GM12874 (cell line): ENCODE results near the gene MDM2.

Experiments
- TF ChIP-seq, protein P1 (sequence below): IDR thresholded peaks from 2 replicates; pipeline ENCODE4 v1.5.1; 2011; ENCODE audit warnings: low read depth, mild to moderate bottlenecking, control low read depth, low read length, moderate library complexity; ENCODE audit not compliant: insufficient read depth

The MDM2 gene

GRCh38 chr12:68807576-68808387 is at the start of gene MDM2:
Gene MDM2 (plus strand): TSS chr12:68808177. CDS start chr12:68808478, 301 bp downstream.
- TF ChIP-seq, protein P1, sequence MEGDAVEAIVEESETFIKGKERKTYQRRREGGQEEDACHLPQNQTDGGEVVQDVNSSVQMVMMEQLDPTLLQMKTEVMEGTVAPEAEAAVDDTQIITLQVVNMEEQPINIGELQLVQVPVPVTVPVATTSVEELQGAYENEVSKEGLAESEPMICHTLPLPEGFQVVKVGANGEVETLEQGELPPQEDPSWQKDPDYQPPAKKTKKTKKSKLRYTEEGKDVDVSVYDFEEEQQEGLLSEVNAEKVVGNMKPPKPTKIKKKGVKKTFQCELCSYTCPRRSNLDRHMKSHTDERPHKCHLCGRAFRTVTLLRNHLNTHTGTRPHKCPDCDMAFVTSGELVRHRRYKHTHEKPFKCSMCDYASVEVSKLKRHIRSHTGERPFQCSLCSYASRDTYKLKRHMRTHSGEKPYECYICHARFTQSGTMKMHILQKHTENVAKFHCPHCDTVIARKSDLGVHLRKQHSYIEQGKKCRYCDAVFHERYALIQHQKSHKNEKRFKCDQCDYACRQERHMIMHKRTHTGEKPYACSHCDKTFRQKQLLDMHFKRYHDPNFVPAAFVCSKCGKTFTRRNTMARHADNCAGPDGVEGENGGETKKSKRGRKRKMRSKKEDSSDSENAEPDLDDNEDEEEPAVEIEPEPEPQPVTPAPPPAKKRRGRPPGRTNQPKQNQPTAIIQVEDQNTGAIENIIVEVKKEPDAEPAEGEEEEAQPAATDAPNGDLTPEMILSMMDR, result peak; percentile 87

DNA sequence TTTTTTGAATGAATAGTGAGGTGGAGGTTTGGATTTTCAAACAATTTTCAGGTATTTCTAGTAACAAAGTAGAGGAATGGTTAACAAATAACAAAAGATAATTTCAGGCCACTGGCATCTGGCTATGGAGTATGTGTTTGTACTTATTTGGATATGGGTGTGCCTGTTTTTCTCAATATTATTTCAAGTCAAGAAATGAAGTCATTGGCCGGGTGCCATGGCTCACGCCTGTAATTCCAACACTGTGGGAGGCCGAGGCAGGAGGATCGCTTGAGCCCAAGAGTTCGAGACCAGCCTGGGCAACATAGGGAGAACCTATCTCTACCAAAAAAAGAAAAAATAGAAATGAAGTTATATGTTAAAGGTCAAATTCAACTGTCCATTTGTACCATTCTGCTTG is 48.1 kb upstream of the MDM2 start:
- TF ChIP-seq, protein P1, result no peak

DNA sequence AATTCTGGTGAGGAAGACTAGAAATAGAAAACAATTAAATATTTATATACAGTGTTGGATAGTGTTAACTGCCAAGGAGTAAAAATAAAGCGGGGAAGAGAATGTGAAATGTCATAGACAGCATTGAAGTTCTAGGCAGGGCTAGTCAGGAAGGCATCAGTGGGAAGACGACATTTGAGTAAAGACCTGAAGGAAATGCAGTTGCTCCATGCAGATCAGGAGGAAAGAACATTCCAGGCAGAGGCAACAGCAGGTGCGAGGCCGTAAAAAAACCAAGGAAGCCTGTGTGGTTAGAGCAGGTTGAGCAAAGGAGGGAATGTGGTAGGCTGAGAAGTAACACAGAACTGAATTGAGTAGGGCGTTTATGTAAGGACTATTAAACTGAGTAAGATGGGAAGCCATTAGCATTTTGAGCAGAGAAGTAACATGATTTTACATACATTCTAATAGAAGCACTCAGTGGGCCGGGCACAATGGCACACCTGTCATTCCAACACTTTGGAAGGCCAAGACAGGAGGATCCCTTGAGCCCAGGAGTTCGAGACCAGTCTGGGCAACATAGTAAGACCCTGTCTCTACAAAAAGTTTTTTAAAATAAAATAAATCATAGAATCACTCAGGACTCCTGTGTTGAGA is 47.1 kb upstream of the MDM2 start:
- TF ChIP-seq, protein P1, result no peak

- TF ChIP-seq, protein P1, result no peak
Measured at GRCh38 chr12:68761442-68761812, 46.5 kb upstream of the MDM2 start.

DNA sequence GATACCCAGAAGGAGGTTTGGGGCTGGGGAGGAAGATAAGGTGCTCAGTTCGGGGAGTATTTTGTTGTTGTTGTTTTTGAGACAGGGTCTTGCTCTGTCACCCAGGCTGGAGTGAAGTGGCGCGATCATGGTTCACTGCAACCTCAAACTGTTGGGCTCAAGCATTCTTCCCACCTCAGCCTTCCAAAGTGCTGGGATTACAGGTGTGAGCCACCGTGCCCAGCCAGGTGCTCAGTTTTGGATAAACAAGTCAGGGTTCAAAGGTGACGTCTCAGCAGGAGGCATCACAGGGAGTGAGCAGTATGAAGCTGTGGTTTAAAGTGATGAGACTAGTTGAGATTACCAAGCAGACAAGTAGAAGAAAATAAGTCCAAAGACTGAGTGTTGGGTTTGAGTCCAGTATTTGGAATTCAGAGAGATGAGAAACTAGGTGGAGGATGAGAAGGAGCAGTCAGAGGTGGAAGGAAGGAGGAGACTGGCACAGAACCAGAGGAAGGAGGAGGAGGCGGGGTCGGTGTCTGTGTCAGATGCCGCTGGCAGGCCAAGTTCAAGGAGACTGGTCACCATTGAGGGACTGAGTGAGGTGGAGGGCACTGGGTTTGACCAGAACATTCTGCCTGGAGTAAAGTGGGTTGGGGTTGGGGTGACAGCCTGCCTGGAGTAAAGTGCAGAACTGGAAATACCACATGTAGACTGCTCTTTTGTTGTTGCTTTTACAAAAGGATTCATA is 45.9 kb upstream of the MDM2 start:
- TF ChIP-seq, protein P1, result no peak

- TF ChIP-seq, protein P1, result no peak
Measured at GRCh38 chr12:68762691-68763090, 45.3 kb upstream of the MDM2 start.

DNA sequence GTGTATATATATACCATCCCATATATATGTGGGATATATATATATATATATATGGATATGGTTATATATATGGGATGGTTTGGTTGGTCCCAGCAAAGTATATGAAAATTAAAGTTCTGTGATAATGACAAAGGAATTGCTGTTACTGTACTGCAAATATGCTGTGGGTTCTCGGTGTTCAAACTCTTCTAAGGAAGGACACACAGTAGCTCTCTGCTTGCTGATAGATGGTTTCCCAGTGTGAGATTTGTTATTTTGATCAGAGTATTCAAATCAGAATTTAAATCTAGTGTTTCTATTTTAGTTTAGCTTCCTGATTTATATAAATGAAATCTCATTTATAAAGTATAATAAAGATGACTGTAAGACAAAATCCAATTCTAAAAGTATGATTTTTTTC is 42.3 kb upstream of the MDM2 start:
- TF ChIP-seq, protein P1, result no peak
